Measurements from ENCODE around the gene NCAPD2.

Gene NCAPD2

DNA sequence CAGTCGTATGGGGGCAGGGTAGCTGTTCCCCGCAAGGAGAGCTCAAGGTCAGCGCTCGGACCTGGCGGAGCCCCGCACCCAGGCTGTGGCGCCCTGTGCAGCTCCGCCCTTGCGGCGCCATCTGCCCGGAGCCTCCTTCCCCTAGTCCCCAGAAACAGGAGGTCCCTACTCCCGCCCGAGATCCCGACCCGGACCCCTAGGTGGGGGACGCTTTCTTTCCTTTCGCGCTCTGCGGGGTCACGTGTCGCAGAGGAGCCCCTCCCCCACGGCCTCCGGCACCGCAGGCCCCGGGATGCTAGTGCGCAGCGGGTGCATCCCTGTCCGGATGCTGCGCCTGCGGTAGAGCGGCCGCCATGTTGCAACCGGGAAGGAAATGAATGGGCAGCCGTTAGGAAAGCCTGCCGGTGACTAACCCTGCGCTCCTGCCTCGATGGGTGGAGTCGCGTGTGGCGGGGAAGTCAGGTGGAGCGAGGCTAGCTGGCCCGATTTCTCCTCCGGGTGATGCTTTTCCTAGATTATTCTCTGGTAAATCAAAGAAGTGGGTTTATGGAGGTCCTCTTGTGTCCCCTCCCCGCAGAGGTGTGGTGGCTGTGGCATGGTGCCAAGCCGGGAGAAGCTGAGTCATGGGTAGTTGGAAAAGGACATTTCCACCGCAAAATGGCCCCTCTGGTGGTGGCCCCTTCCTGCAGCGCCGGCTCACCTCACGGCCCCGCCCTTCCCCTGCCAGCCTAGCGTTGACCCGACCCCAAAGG, 41.2 kb downstream of the NCAPD2 start:
- DNase-seq (ENCODE audit: low spot score) = peak; percentile 61

DNA sequence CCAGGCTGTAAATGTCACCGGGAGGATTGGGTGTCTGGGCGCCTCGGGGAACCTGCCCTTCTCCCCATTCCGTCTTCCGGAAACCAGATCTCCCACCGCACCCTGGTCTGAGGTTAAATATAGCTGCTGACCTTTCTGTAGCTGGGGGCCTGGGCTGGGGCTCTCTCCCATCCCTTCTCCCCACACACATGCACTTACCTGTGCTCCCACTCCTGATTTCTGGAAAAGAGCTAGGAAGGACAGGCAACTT, 41.7 kb downstream of the NCAPD2 start:
- DNase-seq (ENCODE audit: low spot score) = no peak

DNA sequence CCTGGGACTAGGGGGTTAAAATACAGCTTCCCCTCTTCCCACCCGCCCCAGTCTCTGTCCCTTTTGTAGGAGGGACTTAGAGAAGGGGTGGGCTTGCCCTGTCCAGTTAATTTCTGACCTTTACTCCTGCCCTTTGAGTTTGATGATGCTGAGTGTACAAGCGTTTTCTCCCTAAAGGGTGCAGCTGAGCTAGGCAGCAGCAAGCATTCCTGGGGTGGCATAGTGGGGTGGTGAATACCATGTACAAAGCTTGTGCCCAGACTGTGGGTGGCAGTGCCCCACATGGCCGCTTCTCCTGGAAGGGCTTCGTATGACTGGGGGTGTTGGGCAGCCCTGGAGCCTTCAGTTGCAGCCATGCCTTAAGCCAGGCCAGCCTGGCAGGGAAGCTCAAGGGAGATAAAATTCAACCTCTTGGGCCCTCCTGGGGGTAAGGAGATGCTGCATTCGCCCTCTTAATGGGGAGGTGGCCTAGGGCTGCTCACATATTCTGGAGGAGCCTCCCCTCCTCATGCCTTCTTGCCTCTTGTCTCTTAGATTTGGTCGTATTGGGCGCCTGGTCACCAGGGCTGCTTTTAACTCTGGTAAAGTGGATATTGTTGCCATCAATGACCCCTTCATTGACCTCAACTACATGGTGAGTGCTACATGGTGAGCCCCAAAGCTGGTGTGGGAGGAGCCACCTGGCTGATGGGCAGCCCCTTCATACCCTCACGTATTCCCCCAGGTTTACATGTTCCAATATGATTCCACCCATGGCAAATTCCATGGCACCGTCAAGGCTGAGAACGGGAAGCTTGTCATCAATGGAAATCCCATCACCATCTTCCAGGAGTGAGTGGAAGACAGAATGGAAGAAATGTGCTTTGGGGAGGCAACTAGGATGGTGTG, 42.3 kb downstream of the NCAPD2 start:
- no peak for DNase-seq (ENCODE audit: low spot score)

DNA sequence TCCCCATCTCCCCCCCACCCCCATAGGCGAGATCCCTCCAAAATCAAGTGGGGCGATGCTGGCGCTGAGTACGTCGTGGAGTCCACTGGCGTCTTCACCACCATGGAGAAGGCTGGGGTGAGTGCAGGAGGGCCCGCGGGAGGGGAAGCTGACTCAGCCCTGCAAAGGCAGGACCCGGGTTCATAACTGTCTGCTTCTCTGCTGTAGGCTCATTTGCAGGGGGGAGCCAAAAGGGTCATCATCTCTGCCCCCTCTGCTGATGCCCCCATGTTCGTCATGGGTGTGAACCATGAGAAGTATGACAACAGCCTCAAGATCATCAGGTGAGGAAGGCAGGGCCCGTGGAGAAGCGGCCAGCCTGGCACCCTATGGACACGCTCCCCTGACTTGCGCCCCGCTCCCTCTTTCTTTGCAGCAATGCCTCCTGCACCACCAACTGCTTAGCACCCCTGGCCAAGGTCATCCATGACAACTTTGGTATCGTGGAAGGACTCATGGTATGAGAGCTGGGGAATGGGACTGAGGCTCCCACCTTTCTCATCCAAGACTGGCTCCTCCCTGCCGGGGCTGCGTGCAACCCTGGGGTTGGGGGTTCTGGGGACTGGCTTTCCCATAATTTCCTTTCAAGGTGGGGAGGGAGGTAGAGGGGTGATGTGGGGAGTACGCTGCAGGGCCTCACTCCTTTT, 43.1 kb downstream of the NCAPD2 start:
- DNase-seq (ENCODE audit: low spot score) = peak; percentile 22

DNA sequence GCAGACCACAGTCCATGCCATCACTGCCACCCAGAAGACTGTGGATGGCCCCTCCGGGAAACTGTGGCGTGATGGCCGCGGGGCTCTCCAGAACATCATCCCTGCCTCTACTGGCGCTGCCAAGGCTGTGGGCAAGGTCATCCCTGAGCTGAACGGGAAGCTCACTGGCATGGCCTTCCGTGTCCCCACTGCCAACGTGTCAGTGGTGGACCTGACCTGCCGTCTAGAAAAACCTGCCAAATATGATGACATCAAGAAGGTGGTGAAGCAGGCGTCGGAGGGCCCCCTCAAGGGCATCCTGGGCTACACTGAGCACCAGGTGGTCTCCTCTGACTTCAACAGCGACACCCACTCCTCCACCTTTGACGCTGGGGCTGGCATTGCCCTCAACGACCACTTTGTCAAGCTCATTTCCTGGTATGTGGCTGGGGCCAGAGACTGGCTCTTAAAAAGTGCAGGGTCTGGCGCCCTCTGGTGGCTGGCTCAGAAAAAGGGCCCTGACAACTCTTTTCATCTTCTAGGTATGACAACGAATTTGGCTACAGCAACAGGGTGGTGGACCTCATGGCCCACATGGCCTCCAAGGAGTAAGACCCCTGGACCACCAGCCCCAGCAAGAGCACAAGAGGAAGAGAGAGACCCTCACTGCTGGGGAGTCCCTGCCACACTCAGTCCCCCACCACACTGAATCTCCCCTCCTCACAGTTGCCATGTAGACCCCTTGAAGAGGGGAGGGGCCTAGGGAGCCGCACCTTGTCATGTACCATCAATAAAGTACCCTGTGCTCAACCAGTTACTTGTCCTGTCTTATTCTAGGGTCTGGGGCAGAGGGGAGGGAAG, 43.9 kb downstream of the NCAPD2 start:
- peak; percentile 87 for DNase-seq (ENCODE audit: low spot score)

DNA sequence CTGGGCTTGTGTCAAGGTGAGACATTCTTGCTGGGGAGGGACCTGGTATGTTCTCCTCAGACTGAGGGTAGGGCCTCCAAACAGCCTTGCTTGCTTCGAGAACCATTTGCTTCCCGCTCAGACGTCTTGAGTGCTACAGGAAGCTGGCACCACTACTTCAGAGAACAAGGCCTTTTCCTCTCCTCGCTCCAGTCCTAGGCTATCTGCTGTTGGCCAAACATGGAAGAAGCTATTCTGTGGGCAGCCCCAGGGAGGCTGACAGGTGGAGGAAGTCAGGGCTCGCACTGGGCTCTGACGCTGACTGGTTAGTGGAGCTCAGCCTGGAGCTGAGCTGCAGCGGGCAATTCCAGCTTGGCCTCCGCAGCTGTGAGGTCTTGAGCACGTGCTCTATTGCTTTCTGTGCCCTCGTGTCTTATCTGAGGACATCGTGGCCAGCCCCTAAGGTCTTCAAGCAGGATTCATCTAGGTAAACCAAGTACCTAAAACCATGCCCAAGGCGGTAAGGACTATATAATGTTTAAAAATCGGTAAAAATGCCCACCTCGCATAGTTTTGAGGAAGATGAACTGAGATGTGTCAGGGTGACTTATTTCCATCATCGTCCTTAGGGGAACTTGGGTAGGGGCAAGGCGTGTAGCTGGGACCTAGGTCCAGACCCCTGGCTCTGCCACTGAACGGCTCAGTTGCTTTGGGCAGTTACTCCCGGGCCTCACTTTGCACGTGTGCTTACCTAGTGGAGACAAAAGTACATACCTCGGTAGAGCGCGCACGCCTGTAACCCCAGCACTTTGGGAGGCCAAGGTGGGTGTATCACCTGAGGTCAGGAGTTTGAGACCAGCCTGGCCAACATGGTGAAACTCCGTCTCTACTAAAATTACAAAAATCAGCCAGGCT, 44.8 kb downstream of the NCAPD2 start:
- peak; percentile 69 for DNase-seq (ENCODE audit: low spot score)

DNA sequence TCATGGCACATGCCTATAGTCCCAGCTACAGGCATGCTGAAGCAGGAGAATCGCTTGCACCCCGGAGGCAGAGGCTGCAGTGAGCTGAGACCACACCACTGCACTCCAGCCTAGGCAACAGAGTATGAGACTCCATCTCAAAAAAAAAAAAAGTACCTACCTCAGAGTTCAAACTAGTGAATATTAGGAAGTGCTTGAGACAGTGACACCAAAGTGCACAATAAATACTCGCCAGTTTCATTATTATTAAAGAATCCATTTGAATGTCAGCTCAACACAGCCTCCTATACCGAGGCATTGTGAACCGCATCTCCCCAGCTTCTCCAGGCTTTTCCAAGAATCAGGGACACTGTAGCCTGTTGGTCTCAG, 45.4 kb downstream of the NCAPD2 start:
- peak; percentile 19 for DNase-seq (ENCODE audit: low spot score)

DNA sequence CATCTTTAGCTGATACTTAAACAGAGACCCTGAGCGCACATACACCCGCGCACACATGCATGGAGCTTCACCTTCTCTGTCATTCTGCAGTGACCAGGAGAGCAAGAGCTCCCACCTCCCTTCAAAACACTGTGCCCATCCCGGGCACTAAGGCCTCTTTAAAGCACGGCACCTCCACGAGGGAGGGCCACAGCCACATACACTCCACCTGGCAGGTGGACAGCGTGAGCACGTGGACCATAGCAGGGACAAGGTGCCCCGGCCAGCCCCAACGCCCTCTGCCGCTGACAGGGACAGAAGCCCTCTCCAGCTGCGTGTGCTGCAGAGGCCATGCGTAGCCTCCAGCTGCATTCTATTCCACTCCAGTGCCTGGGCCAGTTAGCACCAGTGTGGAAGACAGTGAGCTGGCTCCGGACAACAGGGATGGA, 45.8 kb downstream of the NCAPD2 start:
- peak; percentile 26 for DNase-seq (ENCODE audit: low spot score)

DNA sequence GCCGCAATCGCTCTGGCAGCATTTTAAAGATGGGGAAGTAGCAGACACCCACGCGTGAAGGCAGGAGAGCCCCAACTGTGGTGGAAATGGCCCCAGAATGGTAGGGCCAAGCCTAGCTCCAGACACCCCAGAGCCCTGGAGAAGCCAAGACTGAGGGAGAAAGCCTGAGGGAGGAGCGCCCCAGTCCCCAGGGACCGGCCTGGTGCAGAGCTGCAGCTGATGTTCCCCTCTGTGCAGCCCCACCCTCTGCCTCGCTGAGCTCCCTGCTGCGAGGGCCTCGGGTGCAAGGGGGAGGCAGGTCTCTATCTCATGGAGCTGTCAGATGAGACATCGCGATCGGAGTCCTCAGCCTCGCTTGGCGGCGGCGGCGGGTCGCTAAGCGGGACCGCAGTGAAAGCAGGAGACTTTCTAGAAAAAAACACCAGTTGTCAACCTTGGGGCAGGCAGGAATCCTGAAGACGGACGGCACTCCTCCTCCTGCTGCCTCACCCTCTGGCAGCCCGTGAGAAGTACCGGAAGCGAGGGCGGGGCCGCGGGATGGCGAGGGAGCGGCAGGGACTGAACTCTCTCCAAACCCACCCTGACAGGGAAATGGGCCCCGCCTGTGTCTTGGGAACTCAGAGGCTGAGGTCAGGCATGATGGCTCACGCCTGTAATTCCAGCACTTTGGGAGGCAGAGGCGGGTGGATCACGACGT, 46.4 kb downstream of the NCAPD2 start:
- no peak for DNase-seq (ENCODE audit: low spot score)

DNA sequence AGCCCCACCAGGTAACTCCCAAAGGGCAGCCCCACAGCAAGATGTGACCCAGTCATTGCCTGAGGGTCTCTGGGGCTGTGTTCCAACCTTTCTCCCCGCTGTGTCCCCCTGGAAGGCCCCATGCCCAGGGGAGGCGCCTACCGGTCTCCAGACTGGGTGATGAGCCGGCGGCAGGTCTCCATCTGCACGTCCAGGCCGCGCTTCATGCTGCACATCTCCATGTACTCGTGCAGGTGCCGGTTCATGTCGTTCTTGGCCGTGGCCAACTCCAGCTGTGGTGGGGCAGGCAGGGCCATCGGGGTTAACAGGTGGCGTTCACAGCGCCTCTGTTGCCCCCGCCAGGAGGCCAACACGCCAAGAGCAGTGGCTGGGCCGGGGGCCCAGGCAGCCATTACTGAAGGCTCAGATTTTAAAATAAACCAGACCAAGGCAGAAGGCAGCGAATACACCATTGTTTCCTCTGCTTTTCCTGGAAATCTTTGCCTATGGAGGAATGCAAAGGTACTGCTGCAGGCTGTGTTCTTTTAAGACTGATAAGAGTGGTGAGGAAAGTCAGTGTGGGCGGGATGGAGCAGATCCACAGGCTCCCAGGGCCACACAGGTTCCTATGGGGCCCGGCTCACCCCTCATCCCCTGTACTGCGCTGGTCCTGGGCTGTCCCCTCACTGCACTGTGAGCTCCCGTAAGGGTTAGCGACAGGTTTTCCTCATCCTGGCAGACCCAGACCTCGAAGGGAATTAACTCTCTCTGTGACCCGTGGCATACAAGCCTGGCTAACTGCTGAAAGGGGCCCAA, 47.7 kb downstream of the NCAPD2 start:
- no peak for DNase-seq (ENCODE audit: low spot score)

DNA sequence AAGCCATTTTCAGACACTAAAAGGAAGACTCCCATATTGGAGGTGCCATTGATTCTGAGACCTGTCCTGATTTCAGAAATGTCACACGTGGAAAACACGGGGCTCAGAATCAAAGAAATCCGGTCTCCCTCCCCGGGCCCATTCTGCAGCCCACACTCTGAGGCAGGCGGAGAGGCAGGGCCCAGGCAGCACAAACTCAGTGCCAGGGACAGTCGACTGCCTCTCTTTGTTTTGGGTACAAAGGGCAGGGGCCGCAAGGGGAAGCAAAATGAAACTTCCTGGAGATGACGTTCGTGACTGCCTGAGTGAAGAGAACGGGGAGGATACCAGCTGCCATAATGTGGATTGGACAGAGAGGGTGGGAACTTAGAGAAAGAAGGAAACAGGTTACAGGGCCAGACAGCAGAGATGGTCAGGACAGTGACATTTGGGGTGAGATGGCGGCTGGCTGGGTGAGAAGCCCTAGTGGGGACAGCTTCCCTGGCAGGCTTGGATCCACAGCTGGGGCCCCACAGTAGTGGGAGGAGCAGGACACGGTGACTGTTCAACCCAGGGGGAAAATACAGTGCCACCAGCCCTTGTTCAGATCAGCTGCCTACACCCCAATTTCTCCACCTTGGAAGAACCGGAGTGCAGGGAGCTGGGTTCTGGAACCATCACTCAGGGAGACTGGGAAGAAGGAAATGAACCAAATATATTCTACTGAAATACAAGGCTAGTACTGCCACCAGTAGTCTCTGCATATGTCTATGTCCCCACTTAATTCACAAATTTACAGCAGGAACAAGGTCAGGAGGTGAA, 48.5 kb downstream of the NCAPD2 start:
- DNase-seq (ENCODE audit: low spot score) = no peak

DNA sequence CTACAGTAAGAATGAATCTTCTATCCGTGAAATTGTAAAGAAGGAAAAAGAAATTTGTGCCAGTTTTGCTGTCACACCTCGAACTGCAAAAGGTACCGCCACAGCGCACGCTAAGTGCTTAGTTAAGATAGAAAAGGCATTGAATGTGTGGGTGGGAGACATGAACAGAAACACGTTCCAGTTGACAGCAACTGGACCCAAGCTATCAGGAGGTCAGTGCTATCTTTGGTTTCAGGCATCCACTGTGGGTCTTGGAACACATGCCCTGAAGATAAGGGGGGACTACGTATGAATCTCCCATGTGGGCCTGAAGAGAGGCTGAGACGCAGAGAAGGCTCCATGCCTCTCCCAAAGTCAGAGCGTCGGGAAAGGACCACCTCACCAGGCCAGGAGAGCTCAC, 52.1 kb downstream of the NCAPD2 start:
- no peak for DNase-seq (ENCODE audit: low spot score)

DNA sequence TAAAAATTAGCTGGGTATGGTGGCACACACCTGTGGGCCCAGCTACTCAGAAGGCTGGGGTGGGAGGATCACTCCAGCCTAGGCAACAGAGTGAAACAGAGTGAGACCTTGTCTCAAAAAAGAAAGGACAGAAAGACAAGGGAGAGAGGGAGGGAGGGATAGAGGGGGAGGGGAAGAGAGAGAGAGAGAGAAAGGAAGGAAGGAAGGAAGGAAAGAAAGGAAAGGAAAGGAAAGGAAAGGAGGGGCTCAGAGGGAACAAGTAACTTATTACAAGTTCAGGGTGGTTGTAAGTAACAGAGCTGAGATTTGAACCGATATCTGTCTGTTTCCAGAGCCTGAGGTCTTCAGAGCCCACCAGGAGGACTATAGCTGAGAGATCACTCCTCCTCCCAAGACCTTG, 53.7 kb downstream of the NCAPD2 start:
- DNase-seq (ENCODE audit: low spot score) = no peak

DNA sequence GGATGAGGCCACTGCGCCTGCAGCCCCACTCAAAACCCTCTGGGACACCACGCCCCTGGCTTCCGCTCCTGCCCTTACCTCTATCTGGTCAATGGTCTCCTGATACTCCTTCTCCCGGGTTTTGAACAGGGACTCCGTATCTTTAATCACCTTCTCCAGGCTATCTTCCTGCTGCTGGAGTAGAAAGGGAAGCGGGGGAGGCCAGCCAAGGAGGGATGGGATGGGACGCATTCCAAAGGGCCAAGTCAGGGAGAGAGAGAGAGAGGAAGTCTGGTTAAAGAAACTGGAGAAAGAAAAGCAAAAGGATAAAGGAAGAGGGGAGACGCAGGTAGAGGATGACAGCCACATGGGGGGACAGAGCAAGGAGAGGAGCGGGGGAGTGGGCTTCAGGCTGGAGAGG, 54.1 kb downstream of the NCAPD2 start:
- DNase-seq (ENCODE audit: low spot score) = no peak

DNA sequence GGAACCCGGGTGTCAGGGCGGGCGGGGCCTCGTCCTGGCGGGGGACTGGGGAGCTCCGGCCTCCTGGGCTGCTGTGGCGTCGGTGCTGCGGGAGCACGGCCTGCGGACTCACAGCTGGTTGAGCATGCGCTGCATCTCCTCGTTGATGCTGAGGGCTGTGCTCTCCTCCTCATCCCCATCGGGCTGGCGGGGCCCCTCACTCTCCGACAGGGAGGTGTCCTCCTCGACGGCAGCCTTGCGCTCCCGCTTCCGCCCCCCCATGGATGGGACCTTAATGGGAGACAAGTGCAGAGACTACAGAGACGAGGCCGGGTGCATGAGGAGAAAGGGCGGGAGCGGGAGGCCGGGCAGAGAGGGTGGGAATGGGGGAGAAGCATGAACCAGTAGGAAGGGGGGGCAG, 54.7 kb downstream of the NCAPD2 start:
- no peak for DNase-seq (ENCODE audit: low spot score)

DNA sequence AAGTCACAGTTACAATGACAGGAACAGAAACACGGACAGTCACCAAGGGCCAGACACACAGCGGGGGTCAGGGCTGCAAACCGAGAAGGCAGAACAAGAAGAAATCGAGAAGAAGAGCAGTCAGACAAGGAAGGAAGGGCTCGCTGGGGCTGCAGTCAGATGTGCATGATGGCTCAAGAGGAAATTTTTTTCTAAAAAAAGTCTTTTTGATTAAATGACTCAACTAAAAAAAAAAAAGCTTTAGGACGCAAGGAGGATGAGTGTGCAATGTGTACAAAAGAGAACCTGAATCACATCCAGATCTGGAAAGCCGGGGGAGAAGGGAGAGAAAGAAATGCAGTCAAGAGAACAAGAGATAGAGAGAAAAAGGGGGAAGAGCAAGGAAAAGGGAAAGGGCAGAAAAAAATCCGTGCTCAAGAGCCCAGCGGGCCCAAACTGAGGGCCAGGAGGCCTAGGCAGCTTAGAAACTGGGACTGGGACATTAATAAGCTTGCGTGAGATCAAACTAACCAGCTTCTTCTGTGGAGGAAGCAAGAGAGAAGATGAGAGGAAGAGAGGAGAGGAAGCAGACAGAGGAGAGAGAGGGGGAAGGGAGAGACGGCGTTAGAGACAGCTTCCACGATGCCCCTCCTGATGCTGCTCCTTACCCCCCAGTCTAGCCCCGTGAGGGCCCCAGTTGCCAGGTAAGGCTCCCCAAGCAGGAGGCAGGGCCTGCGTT, 55.2 kb downstream of the NCAPD2 start:
- no peak for DNase-seq (ENCODE audit: low spot score)

DNA sequence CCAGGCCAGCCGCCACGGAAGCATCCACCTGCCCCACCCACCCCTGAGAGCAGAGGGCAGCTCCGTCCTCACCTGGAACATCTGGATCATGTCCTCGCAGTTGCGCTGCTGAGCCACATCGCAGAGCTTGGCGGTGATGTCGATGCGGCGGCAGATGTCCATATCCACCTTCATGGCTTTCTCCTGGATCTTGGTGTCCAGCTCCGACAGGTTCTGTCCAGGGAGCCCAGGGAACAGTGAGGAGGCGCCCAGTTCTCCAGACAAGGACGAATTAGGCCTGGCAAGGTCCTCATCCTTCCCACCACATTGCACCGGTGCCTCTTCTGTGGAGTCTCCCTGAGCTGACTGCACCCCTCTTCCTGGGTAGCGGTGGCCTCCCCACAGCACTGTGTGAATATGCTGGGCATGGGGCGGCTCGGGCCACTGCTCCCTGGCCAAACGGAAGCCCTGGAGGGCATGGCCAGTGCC, 55.8 kb downstream of the NCAPD2 start:
- no peak for DNase-seq (ENCODE audit: low spot score)

Measured in cerebellar cortex (tissue), 1 donor.